Measurements from ENCODE around the gene ENTR1. TPM values are rescaled to one million over a fixed set of nuclear protein-coding genes. Genes with fewer than 3 reads are reported as not detected.
A peak's percentile ranks its signal among the peaks of the same experiment; 100 is the strongest.

ENTR1 gene
- polyA plus RNA-seq, 3 donors: 3.3 to 60.0 (median 9.6) TPM

GRCh38 chr9:136441681-136442245 lies 31.3 kb upstream of the ENTR1 start:
- TF ChIP-seq CTCF (IDR thresholded peaks at IDR 0.05): no peak
- Mint-ChIP-seq H3K27me3 (ENCODE audit: low read depth in 3 of 3) (peaks cover 5 to 11% (median 6%) of the 10 kb centered on the region in 3 donors), H3K36me3 (peaks cover 49 to 64% of the 10 kb centered on the region in 2 donors), H3K4me3 (no peak overlapping the region), H3K27ac (no peak overlapping the region), H3K9me3 (no peaks in the 10 kb centered on the region), H3K4me1 (peaks cover 20% of the 10 kb centered on the region)
- peaks cover 56 to 63% of the 10 kb centered on the region in 2 donors for H3K36me3 ChIP-seq (replicated peaks in 1 of 2; ENCODE audit: control insufficient read depth in 1 of 2, insufficient read depth in 2 of 2, low read length in 2 of 2)
- H3K79me2 ChIP-seq (ENCODE audit: insufficient read depth, low read length): peaks cover 18% of the 10 kb centered on the region
- H3K9ac ChIP-seq (ENCODE audit: insufficient read depth, low read length, poor library complexity, severe bottlenecking): no peak overlapping the region
- H3K9me3 ChIP-seq (replicated peaks in 1 of 2; ENCODE audit: control insufficient read depth in 1 of 2, insufficient read depth in 1 of 2, low read length in 2 of 2): no peaks in the 10 kb centered on the region
- no peak overlapping the region for H2AFZ ChIP-seq (ENCODE audit: insufficient read depth, low read depth, low read length, poor library complexity, severe bottlenecking)
- no peak overlapping the region for H3K4me2 ChIP-seq (replicated peaks; ENCODE audit: extremely low read depth, low read length, poor library complexity, severe bottlenecking)
- DNase-seq: no peak
- H3K27ac ChIP-seq (ENCODE audit: low read depth in 1 of 2, low read length in 2 of 2): no peak overlapping the region
- H3K27me3 ChIP-seq (ENCODE audit: control insufficient read depth in 2 of 2, insufficient read depth in 2 of 2, low read length in 2 of 2): peaks cover 0 to 4% of the 10 kb centered on the region in 2 donors
- H3K4me3 ChIP-seq (replicated peaks in 1 of 3; ENCODE audit: low read depth in 2 of 3, low read length in 3 of 3): no peak overlapping the region
- intact Hi-C loops (cut with micrococcal nuclease): no loop called here
- peaks cover 41% of the 10 kb centered on the region for H4K20me1 ChIP-seq (ENCODE audit: insufficient read depth, low read length)
- WGBS (ENCODE audit: insufficient coverage): 95% methylated on average over 16 of the region's 17 CpGs
- peaks cover 23 to 27% of the 10 kb centered on the region in 2 donors for H3K4me1 ChIP-seq (ENCODE audit: control insufficient read depth in 1 of 2, insufficient read depth in 2 of 2, low read length in 2 of 2)

GRCh38 chr9:136441191-136441680 lies 30.8 kb upstream of the ENTR1 start:
- no peak for TF ChIP-seq CTCF (IDR thresholded peaks at IDR 0.05)
- WGBS (ENCODE audit: insufficient coverage): 93% methylated on average over 12 of the region's 15 CpGs
- DNase-seq: no peak
- H3K36me3 ChIP-seq (replicated peaks in 1 of 2; ENCODE audit: control insufficient read depth in 1 of 2, insufficient read depth in 2 of 2, low read length in 2 of 2): peaks cover 51 to 58% of the 10 kb centered on the region in 2 donors
- peaks cover 47 to 63% of the 10 kb centered on the region in 2 donors for H3K36me3 Mint-ChIP-seq
- no peak overlapping the region for H2AFZ ChIP-seq (ENCODE audit: insufficient read depth, low read depth, low read length, poor library complexity, severe bottlenecking)
- peaks cover 18% of the 10 kb centered on the region for H3K79me2 ChIP-seq (ENCODE audit: insufficient read depth, low read length)
- H3K27me3 Mint-ChIP-seq (ENCODE audit: low read depth in 3 of 3): peaks cover 5 to 11% (median 6%) of the 10 kb centered on the region in 3 donors
- H3K4me1 Mint-ChIP-seq: peaks cover 25% of the 10 kb centered on the region
- no peak overlapping the region for H3K9ac ChIP-seq (ENCODE audit: insufficient read depth, low read length, poor library complexity, severe bottlenecking)
- H4K20me1 ChIP-seq (ENCODE audit: insufficient read depth, low read length): peaks cover 39% of the 10 kb centered on the region
- no peak overlapping the region for H3K4me3 Mint-ChIP-seq
- peaks cover 0 to 4% of the 10 kb centered on the region in 2 donors for H3K27me3 ChIP-seq (ENCODE audit: control insufficient read depth in 2 of 2, insufficient read depth in 2 of 2, low read length in 2 of 2)
- H3K4me2 ChIP-seq (replicated peaks; ENCODE audit: extremely low read depth, low read length, poor library complexity, severe bottlenecking): no peak overlapping the region
- no peak overlapping the region for H3K27ac ChIP-seq (ENCODE audit: low read depth in 1 of 2, low read length in 2 of 2)
- no peaks in the 10 kb centered on the region for H3K9me3 ChIP-seq (replicated peaks in 1 of 2; ENCODE audit: control insufficient read depth in 1 of 2, insufficient read depth in 1 of 2, low read length in 2 of 2)
- peak overlapping the region in 1 of 7 donors; percentile 50 for H3K27ac Mint-ChIP-seq
- no peak overlapping the region for H3K4me3 ChIP-seq (replicated peaks in 1 of 3; ENCODE audit: low read depth in 2 of 3, low read length in 3 of 3)
- intact Hi-C loops (cut with micrococcal nuclease): no loop called here
- H3K4me1 ChIP-seq (ENCODE audit: control insufficient read depth in 1 of 2, insufficient read depth in 2 of 2, low read length in 2 of 2): peaks cover 23 to 27% of the 10 kb centered on the region in 2 donors
- no peaks in the 10 kb centered on the region for H3K9me3 Mint-ChIP-seq

Data from CD14-positive monocyte (primary cell).